ENCODE data around the gene DOK4. TPM values are rescaled to one million over a fixed set of nuclear protein-coding genes. Genes with fewer than 3 reads are reported as not detected.

DOK4 gene
- total and polyA plus RNA-seq, 2 experiments from 2014 or later: 11.4 to 29.1 TPM

- 0 out of 2 replicates have a peak overlapping the region, but pooled peaks have one; percentile 33 for H3K27ac Mint-ChIP-seq
- H3K27me3 ChIP-seq (ENCODE audit: insufficient read depth): no peaks in the 10 kb centered on the region
- peak; percentile 28 for ATAC-seq
Observed at GRCh38 chr16:57422026-57422944, 64.0 kb downstream of the DOK4 start.

More at GRCh38 chr16:57422026-57422944, 64.0 kb downstream of the DOK4 start:
- no peak overlapping the region for H3K27ac ChIP-seq (ENCODE audit: low read depth)
- no peaks in the 10 kb centered on the region for H3K9me3 Mint-ChIP-seq
- H3K4me1 Mint-ChIP-seq: peaks cover 25% of the 10 kb centered on the region
- 0 out of 2 replicates have a peak, but pooled peaks cover 2% of the 10 kb centered on the region for H4K20me1 ChIP-seq (replicated peaks; ENCODE audit: insufficient read depth)
- H3K36me3 ChIP-seq (ENCODE audit: insufficient read depth): no peaks in the 10 kb centered on the region
- H3K4me3 Mint-ChIP-seq: no peak overlapping the region
- no peaks in the 10 kb centered on the region for H3K79me2 ChIP-seq (replicated peaks; ENCODE audit: insufficient read depth)
- H3K4me3 ChIP-seq: no peak overlapping the region
- H3K4me1 ChIP-seq (ENCODE audit: insufficient read depth): peaks cover 8% of the 10 kb centered on the region; the same call in 1 of the 2 replicates
- no peak overlapping the region for H2AFZ ChIP-seq
- TF ChIP-seq STAT1 (IDR thresholded peaks at IDR 0.05; ENCODE audit: unreplicated experiment) (no peak), CTCF (conservative IDR thresholded peaks at IDR 0.05; ENCODE audit: low read depth in 2 of 2) (peak; percentile 69 to 79), EZH2phosphoT487 (IDR thresholded peaks at IDR 0.05; ENCODE audit: unreplicated experiment) (no peak)
- no peaks in the 10 kb centered on the region for H3K9me2 ChIP-seq (ENCODE audit: insufficient read depth)
- H3F3A ChIP-seq (replicated peaks; ENCODE audit: low read depth): peaks cover 4% of the 10 kb centered on the region
- peak; percentile 71 for DNase-seq (ENCODE audit: low spot score)
- H3K27me3 Mint-ChIP-seq (ENCODE audit: insufficient read depth, low read depth, poor library complexity): peaks cover 8% of the 10 kb centered on the region
- no peak overlapping the region for H3K4me2 ChIP-seq
- H3K36me3 Mint-ChIP-seq (ENCODE audit: low read depth): peaks cover 6% of the 10 kb centered on the region; the same call in 2 of the 3 replicates

Other genes with a start within 250 kb of the DOK4 start
- gene ARL2BP, start 241.2 kb downstream of the DOK4 start, total RNA-seq (2014; rRNA removed; shearing (Covaris generic)): 13.2 and 13.4 TPM in 2 replicates
- 10.3 and 10.9 TPM in 2 replicates for gene ARL2BP, start 241.2 kb downstream of the DOK4 start, polyA plus RNA-seq (2016; fragmentation: Nextera tagmentation; extraction: Ambion mirVana)
- gene PLLP, start 201.8 kb downstream of the DOK4 start, total RNA-seq (2014; rRNA removed; shearing (Covaris generic)): 2.1 and 6.1 TPM in 2 replicates
- gene PLLP, start 201.8 kb downstream of the DOK4 start, polyA plus RNA-seq (2016; fragmentation: Nextera tagmentation; extraction: Ambion mirVana): 1.3 and 1.9 TPM in 2 replicates
- not detected in 2 replicates for gene CCL22, start 127.7 kb downstream of the DOK4 start, total RNA-seq (2014; rRNA removed; shearing (Covaris generic))
- 0.19 and 0.42 TPM in 2 replicates for gene CCL22, start 127.7 kb downstream of the DOK4 start, polyA plus RNA-seq (2016; fragmentation: Nextera tagmentation; extraction: Ambion mirVana)
- 0.16 and 2.8 TPM in 2 replicates for gene CX3CL1, start 114.0 kb downstream of the DOK4 start, total RNA-seq (2014; rRNA removed; shearing (Covaris generic))
- gene CX3CL1, start 114.0 kb downstream of the DOK4 start, polyA plus RNA-seq (2016; fragmentation: Nextera tagmentation; extraction: Ambion mirVana): 0.24 and 0.30 TPM in 2 replicates
- not detected in 2 replicates for gene CCL17, start 81.7 kb downstream of the DOK4 start, total RNA-seq (2014; rRNA removed; shearing (Covaris generic))
- gene CCL17, start 81.7 kb downstream of the DOK4 start, polyA plus RNA-seq (2016; fragmentation: Nextera tagmentation; extraction: Ambion mirVana): not detected in 2 replicates
- 70.3 and 75.4 TPM in 2 replicates for gene CIAPIN1, start 39.1 kb downstream of the DOK4 start, total RNA-seq (2014; rRNA removed; shearing (Covaris generic))
- 36.5 and 40.0 TPM in 2 replicates for gene CIAPIN1, start 39.1 kb downstream of the DOK4 start, polyA plus RNA-seq (2016; fragmentation: Nextera tagmentation; extraction: Ambion mirVana)
- 24.7 and 36.3 TPM in 2 replicates for gene COQ9, start 39.0 kb downstream of the DOK4 start, total RNA-seq (2014; rRNA removed; shearing (Covaris generic))
- 26.6 and 28.6 TPM in 2 replicates for gene COQ9, start 39.0 kb downstream of the DOK4 start, polyA plus RNA-seq (2016; fragmentation: Nextera tagmentation; extraction: Ambion mirVana)
- gene POLR2C, start 23.8 kb downstream of the DOK4 start, total RNA-seq (2014; rRNA removed; shearing (Covaris generic)): 107 and 123 TPM in 2 replicates
- gene POLR2C, start 23.8 kb downstream of the DOK4 start, polyA plus RNA-seq (2016; fragmentation: Nextera tagmentation; extraction: Ambion mirVana): 36.4 and 37.6 TPM in 2 replicates
- gene CCDC102A, start 50.1 kb upstream of the DOK4 start, total RNA-seq (2014; rRNA removed; shearing (Covaris generic)): 4.7 and 5.2 TPM in 2 replicates
- 2.0 and 3.2 TPM in 2 replicates for gene CCDC102A, start 50.1 kb upstream of the DOK4 start, polyA plus RNA-seq (2016; fragmentation: Nextera tagmentation; extraction: Ambion mirVana)
- 5.5 and 11.1 TPM in 2 replicates for gene ADGRG5, start 56.1 kb upstream of the DOK4 start, total RNA-seq (2014; rRNA removed; shearing (Covaris generic))
- gene ADGRG5, start 56.1 kb upstream of the DOK4 start, polyA plus RNA-seq (2016; fragmentation: Nextera tagmentation; extraction: Ambion mirVana): 2.2 and 2.6 TPM in 2 replicates
- 0.12 and 0.14 TPM in 2 replicates for gene ADGRG1, start 142.1 kb upstream of the DOK4 start, total RNA-seq (2014; rRNA removed; shearing (Covaris generic))
- gene ADGRG1, start 142.1 kb upstream of the DOK4 start, polyA plus RNA-seq (2016; fragmentation: Nextera tagmentation; extraction: Ambion mirVana): 0.09 and 0.47 TPM in 2 replicates
- gene ADGRG3, start 181.8 kb upstream of the DOK4 start, total RNA-seq (2014; rRNA removed; shearing (Covaris generic)): not detected in 2 replicates
- not detected in 2 replicates for gene ADGRG3, start 181.8 kb upstream of the DOK4 start, polyA plus RNA-seq (2016; fragmentation: Nextera tagmentation; extraction: Ambion mirVana)
- gene DRC7, start 208.3 kb upstream of the DOK4 start, total RNA-seq (2014; rRNA removed; shearing (Covaris generic)): not detected in 2 replicates
- not detected in 2 replicates for gene DRC7, start 208.3 kb upstream of the DOK4 start, polyA plus RNA-seq (2016; fragmentation: Nextera tagmentation; extraction: Ambion mirVana)
- 65.9 and 68.6 TPM in 2 replicates for gene KATNB1, start 249.3 kb upstream of the DOK4 start, total RNA-seq (2014; rRNA removed; shearing (Covaris generic))
- gene KATNB1, start 249.3 kb upstream of the DOK4 start, polyA plus RNA-seq (2016; fragmentation: Nextera tagmentation; extraction: Ambion mirVana): 28.3 and 31.4 TPM in 2 replicates